GM23248 (cell line): ENCODE data around the gene CD6. TPM values are rescaled to one million over a fixed set of nuclear protein-coding genes. Genes with fewer than 3 reads are reported as not detected.

Source experiments
- DNase-seq: peaks from one replicate; pipeline ENCODE4 v3.0.0-alpha.2; 2015
- H2AFZ ChIP-seq: fragments of 200-600 bp; sonication (generic); 2 replicates; pipeline ENCODE4 v1.6.1; 2016; ENCODE audit warnings: antibody characterized with exemption
- H3F3A ChIP-seq: fragments of 200-600 bp; sonication (generic); 2 replicates; pipeline ENCODE4 v1.6.1; 2016; ENCODE audit warnings: mild to moderate bottlenecking, antibody characterized with exemption, mixed run types; ENCODE audit not compliant: insufficient read depth
- H3K27ac ChIP-seq: fragments of 200-600 bp; sonication (generic); 2 replicates; pipeline ENCODE4 v1.5.1; 2016; ENCODE audit warnings: mild to moderate bottlenecking
- H3K27me3 ChIP-seq: fragments of 200-600 bp; sonication (generic); replicated peaks from 2 replicates; pipeline ENCODE4 v1.6.1; 2016; ENCODE audit warnings: mild to moderate bottlenecking; ENCODE audit not compliant: insufficient read depth
- H3K36me3 ChIP-seq: fragments of 200-600 bp; sonication (generic); 2 replicates; pipeline ENCODE4 v1.6.1; 2016; ENCODE audit warnings: low read depth, mild to moderate bottlenecking
- H3K4me1 ChIP-seq: fragments of 200-600 bp; sonication (generic); 2 replicates; pipeline ENCODE4 v1.6.1; 2016; ENCODE audit warnings: mild to moderate bottlenecking; ENCODE audit not compliant: insufficient read depth
- H3K4me2 ChIP-seq: fragments of 200-600 bp; sonication (generic); one replicate; pipeline ENCODE4 v1.6.1; 2016; ENCODE audit warnings: mild to moderate bottlenecking; ENCODE audit not compliant: unreplicated experiment
- H3K4me3 ChIP-seq: fragments of 200-600 bp; sonication (generic); 2 replicates; pipeline ENCODE4 v1.5.1; 2016; ENCODE audit warnings: mild to moderate bottlenecking
- H3K79me2 ChIP-seq: fragments of 200-600 bp; sonication (generic); 2 replicates; pipeline ENCODE4 v1.6.1; 2016; ENCODE audit warnings: mild to moderate bottlenecking; ENCODE audit not compliant: insufficient read depth
- H3K9ac ChIP-seq: fragments of 200-600 bp; sonication (generic); 2 replicates; pipeline ENCODE4 v1.6.1; 2016; ENCODE audit warnings: mild to moderate bottlenecking
- H3K9me2 ChIP-seq: fragments of 200-600 bp; sonication (generic); 2 replicates; pipeline ENCODE4 v1.6.1; 2016; ENCODE audit warnings: mixed run types, mild to moderate bottlenecking, moderate library complexity; ENCODE audit not compliant: insufficient read depth
- H3K9me3 ChIP-seq: fragments of 200-600 bp; sonication (generic); one replicate; pipeline ENCODE4 v1.6.1; 2017; ENCODE audit warnings: low read depth
- H4K20me1 ChIP-seq: fragments of 200-600 bp; sonication (generic); 2 replicates; pipeline ENCODE4 v1.6.0; 2016; ENCODE audit not compliant: insufficient read depth
- EZH2 ChIP-seq: fragments of 200-600 bp; sonication (generic); IDR thresholded peaks from 2 replicates; pipeline ENCODE4 v1.6.1; 2018; ENCODE audit warnings: antibody characterized with exemption, mild to moderate bottlenecking; ENCODE audit not compliant: insufficient read depth, poor library complexity, severe bottlenecking
- EZH2phosphoT487 ChIP-seq: fragments of 200-600 bp; sonication (generic); IDR thresholded peaks from 2 replicates; pipeline ENCODE4 v1.6.1; 2018; ENCODE audit warnings: antibody characterized with exemption, moderate library complexity, mild to moderate bottlenecking, low read depth; ENCODE audit not compliant: insufficient read depth
- WGBS, 2 experiments: methylation state at CpG; one replicate each; pipeline ENCODE4 v1.1.6; 2015 to 2017; ENCODE audit warnings: low lambda C conversion rate in 2 of 2, low coverage in 1 of 2; ENCODE audit errors: missing lambda C conversion rate in 2 of 2; 5-methylcytosine and 5-hydroxymethylcytosine counted together
- in situ Hi-C: fragments of 300-500 bp; cut with MboI; formaldehyde crosslinking; loops from 2 replicates; pipeline ENCODE4 v1.15.0; 2020
- polyA plus RNA-seq: library from polyadenylated mRNA; unstranded; fragments of >200 nt; fragmentation: Nextera tagmentation; extraction: Ambion mirVana; gene quantifications from 2 replicates; pipeline ENCODE4 v1.2.1, GENCODE V29; 2016
- total RNA-seq: library from RNA; depleted of rRNA; stranded (reverse); fragments of >200 nt; shearing (Covaris generic); gene quantifications from 2 replicates; pipeline ENCODE4 v1.2.3, GENCODE V29; 2014

CD6 gene
- total and polyA plus RNA-seq, 2 experiments from 2014 or later: not detected

GRCh38 chr11:60936467-60937143, 34.9 kb upstream of the CD6 start:
- no peaks in the 10 kb centered on the region for H3K9me3 ChIP-seq
- no peaks in the 10 kb centered on the region for H4K20me1 ChIP-seq
- H3K4me3 ChIP-seq: no peak overlapping the region
- WGBS, 2 experiments: 72 to 75% methylated on average over 14 to 16 of the region's 18 CpGs
- in situ Hi-C loops: no loop called here
- no peak overlapping the region for H3K4me2 ChIP-seq
- no peaks in the 10 kb centered on the region for H3K4me1 ChIP-seq
- H2AFZ ChIP-seq: no peak overlapping the region
- H3K9ac ChIP-seq: no peak overlapping the region
- H3K79me2 ChIP-seq: no peaks in the 10 kb centered on the region
- H3K27ac ChIP-seq: no peak overlapping the region
- no peak for DNase-seq
- no peaks in the 10 kb centered on the region for H3K9me2 ChIP-seq
- H3K36me3 ChIP-seq: no peaks in the 10 kb centered on the region
- H3F3A ChIP-seq: no peaks in the 10 kb centered on the region
- TF ChIP-seq EZH2phosphoT487: no peak
- TF ChIP-seq EZH2: no peak
- H3K27me3 ChIP-seq: no peaks in the 10 kb centered on the region

GRCh38 chr11:60937144-60937527, 34.3 kb upstream of the CD6 start:
- H3K4me2 ChIP-seq: no peak overlapping the region
- H3K27me3 ChIP-seq: no peaks in the 10 kb centered on the region
- H3K9me2 ChIP-seq: no peaks in the 10 kb centered on the region
- H4K20me1 ChIP-seq: no peaks in the 10 kb centered on the region
- no peak overlapping the region for H3K9ac ChIP-seq
- no peak overlapping the region for H2AFZ ChIP-seq
- no peak overlapping the region for H3K27ac ChIP-seq
- no peak for DNase-seq
- no peaks in the 10 kb centered on the region for H3K4me1 ChIP-seq
- no peaks in the 10 kb centered on the region for H3K9me3 ChIP-seq
- in situ Hi-C loops: no loop called here
- no peak for TF ChIP-seq EZH2
- TF ChIP-seq EZH2phosphoT487: no peak
- no peaks in the 10 kb centered on the region for H3F3A ChIP-seq
- no peak overlapping the region for H3K4me3 ChIP-seq
- H3K79me2 ChIP-seq: no peaks in the 10 kb centered on the region
- WGBS, 2 experiments: 78 to 79% methylated on average over 11 to 12 of the region's 12 CpGs
- no peaks in the 10 kb centered on the region for H3K36me3 ChIP-seq

GRCh38 chr11:60937811-60938210, 33.7 kb upstream of the CD6 start:
- Histone ChIP-seq H3K36me3 (no peaks in the 10 kb centered on the region), H3K4me2 (no peak overlapping the region), H3K27me3 (no peaks in the 10 kb centered on the region), H3K9me3 (no peaks in the 10 kb centered on the region), H3K9ac (no peak overlapping the region), H3K79me2 (no peaks in the 10 kb centered on the region), H3K4me1 (no peaks in the 10 kb centered on the region), H2AFZ (no peak overlapping the region), H3F3A (no peaks in the 10 kb centered on the region), H3K9me2 (no peaks in the 10 kb centered on the region), H4K20me1 (no peaks in the 10 kb centered on the region), H3K27ac (no peak overlapping the region), H3K4me3 (no peak overlapping the region)
- DNase-seq: no peak
- no peak for TF ChIP-seq EZH2
- no peak for TF ChIP-seq EZH2phosphoT487
- 82 to 87% methylated on average over 8 of the region's 8 CpGs for WGBS, 2 experiments
- in situ Hi-C loops: no loop called here

- Histone ChIP-seq H3K27ac (no peak overlapping the region), H4K20me1 (no peaks in the 10 kb centered on the region), H2AFZ (no peak overlapping the region), H3K36me3 (no peaks in the 10 kb centered on the region), H3K4me1 (no peaks in the 10 kb centered on the region), H3K4me3 (no peak overlapping the region), H3K9me3 (no peaks in the 10 kb centered on the region), H3F3A (no peaks in the 10 kb centered on the region), H3K79me2 (no peaks in the 10 kb centered on the region), H3K9me2 (no peaks in the 10 kb centered on the region), H3K4me2 (no peak overlapping the region), H3K27me3 (no peaks in the 10 kb centered on the region), H3K9ac (no peak overlapping the region)
- DNase-seq: no peak
- in situ Hi-C loops: no loop called here
- WGBS, 2 experiments: 83 to 86% methylated on average over 8 to 9 of the region's 9 CpGs
- TF ChIP-seq EZH2: no peak
These were observed 33.0 kb upstream of the CD6 start for GRCh38 chr11:60938500-60938899.

GRCh38 chr11:60939301-60939700, 32.2 kb upstream of the CD6 start:
- Histone ChIP-seq H3K9me3 (no peaks in the 10 kb centered on the region), H3K27ac (no peak overlapping the region), H4K20me1 (no peaks in the 10 kb centered on the region), H3K4me2 (no peak overlapping the region), H3K4me1 (no peaks in the 10 kb centered on the region), H3K36me3 (no peaks in the 10 kb centered on the region), H3K27me3 (no peaks in the 10 kb centered on the region), H2AFZ (no peak overlapping the region), H3K4me3 (no peak overlapping the region), H3K9me2 (no peaks in the 10 kb centered on the region), H3K9ac (no peak overlapping the region), H3K79me2 (no peaks in the 10 kb centered on the region), H3F3A (no peaks in the 10 kb centered on the region)
- in situ Hi-C loops: no loop called here
- 87 to 88% methylated on average over 7 of the region's 7 CpGs for WGBS, 2 experiments
- DNase-seq: no peak
- no peak for TF ChIP-seq EZH2
- TF ChIP-seq EZH2phosphoT487: no peak
